Smooth muscle cell (in vitro differentiated cells): ENCODE measurements around the gene KISS1R. TPM values are rescaled to one million over a fixed set of nuclear protein-coding genes. Genes with fewer than 3 reads are reported as not detected.

ENCODE experiments used
- DNase-seq: peaks from one replicate; lab custom pipeline; 2025; ENCODE audit not compliant: unreplicated experiment; lab: John Stamatoyannopoulos, UW
- H2AFZ ChIP-seq: fragments of 200-600 bp; sonication (generic); 2 replicates; pipeline ENCODE4 v1.6.0; 2016; ENCODE audit warnings: antibody characterized with exemption, low read depth, mild to moderate bottlenecking
- H3F3A ChIP-seq: fragments of 200-600 bp; sonication (generic); 2 replicates; pipeline ENCODE4 v1.6.0; 2017; ENCODE audit warnings: antibody characterized with exemption, low read depth
- H3K27ac ChIP-seq: fragments of 200-600 bp; sonication (generic); 2 replicates; pipeline ENCODE4 v1.5.1; 2016; ENCODE audit warnings: low read depth, mild to moderate bottlenecking
- H3K27me3 ChIP-seq: fragments of 200-600 bp; sonication (generic); 2 replicates; pipeline ENCODE4 v1.6.1; 2016; ENCODE audit warnings: low read depth, mild to moderate bottlenecking
- H3K36me3 ChIP-seq: fragments of 200-600 bp; sonication (generic); 2 replicates; pipeline ENCODE4 v1.5.1; 2016; ENCODE audit warnings: low read depth
- H3K4me1 ChIP-seq: fragments of 200-600 bp; sonication (generic); 2 replicates; pipeline ENCODE4 v1.5.1; 2016; ENCODE audit warnings: low read depth
- H3K4me2 ChIP-seq: fragments of 200-600 bp; sonication (generic); 2 replicates; pipeline ENCODE4 v1.6.0; 2016; ENCODE audit warnings: mild to moderate bottlenecking
- H3K4me3 ChIP-seq: fragments of 200-600 bp; sonication (generic); 2 replicates; pipeline ENCODE4 v1.5.1; 2016; ENCODE audit warnings: mild to moderate bottlenecking
- H3K79me2 ChIP-seq: fragments of 200-600 bp; sonication (generic); 2 replicates; pipeline ENCODE4 v1.6.0; 2016; ENCODE audit warnings: low read depth, mild to moderate bottlenecking
- H3K9ac ChIP-seq: fragments of 200-600 bp; sonication (generic); 2 replicates; pipeline ENCODE4 v1.6.0; 2016; ENCODE audit warnings: low read depth
- H3K9me3 ChIP-seq: fragments of 200-600 bp; sonication (generic); replicated peaks from 2 replicates; pipeline ENCODE4 v1.5.1; 2016; ENCODE audit warnings: low read depth
- H4K20me1 ChIP-seq: fragments of 200-600 bp; sonication (generic); 2 replicates; pipeline ENCODE4 v1.6.0; 2016; ENCODE audit warnings: low read depth
- CTCF ChIP-seq: fragments of 200-600 bp; sonication (generic); IDR thresholded peaks from 2 replicates; pipeline ENCODE4 v1.5.1; 2017; ENCODE audit warnings: borderline replicate concordance, mild to moderate bottlenecking, antibody characterized with exemption; ENCODE audit not compliant: insufficient read depth, poor library complexity, severe bottlenecking
- WGBS: methylation state at CpG from one replicate; pipeline ENCODE4 v1.1.7; 2016; ENCODE audit warnings: low lambda C conversion rate; 5-methylcytosine and 5-hydroxymethylcytosine counted together
- polyA plus RNA-seq: library from polyadenylated mRNA; unstranded; fragments of >200 nt; fragmentation: Nextera tagmentation; extraction: Ambion mirVana; gene quantifications from 2 replicates; pipeline ENCODE4 v1.2.1, GENCODE V29; 2016
- total RNA-seq: library from RNA; depleted of rRNA; stranded (reverse); fragments of >200 nt; gene quantifications from 2 replicates; pipeline ENCODE4 v1.2.3, GENCODE V29; 2014

KISS1R gene
- total and polyA plus RNA-seq, 2 experiments from 2014 or later: 0.61 TPM; not detected in 1

- no peak overlapping the region for H3K4me3 ChIP-seq
- H3K79me2 ChIP-seq: peaks cover 43% of the 10 kb centered on the region
- H3K27ac ChIP-seq: no peak overlapping the region
- no peaks in the 10 kb centered on the region for H3F3A ChIP-seq
- no peaks in the 10 kb centered on the region for H3K36me3 ChIP-seq
- no peaks in the 10 kb centered on the region for H3K27me3 ChIP-seq
- DNase-seq: no peak
- WGBS: 96% methylated on average over 14 of the region's 14 CpGs
- no peak for TF ChIP-seq CTCF
- peaks cover 88% of the 10 kb centered on the region for H4K20me1 ChIP-seq
- peaks cover 4% of the 10 kb centered on the region for H3K4me1 ChIP-seq
- H3K9me3 ChIP-seq: no peaks in the 10 kb centered on the region
- H3K4me2 ChIP-seq: no peak overlapping the region
- no peak overlapping the region for H3K9ac ChIP-seq
- no peak overlapping the region for H2AFZ ChIP-seq
These were observed 14.5 kb upstream of the KISS1R start for GRCh38 chr19:902446-903226.

GRCh38 chr19:903266-903797 lies 13.8 kb upstream of the KISS1R start:
- Histone ChIP-seq H4K20me1 (peaks cover 95% of the 10 kb centered on the region), H3K27ac (no peak overlapping the region), H3K27me3 (no peaks in the 10 kb centered on the region), H3F3A (no peaks in the 10 kb centered on the region), H3K9me3 (no peaks in the 10 kb centered on the region), H3K4me1 (peaks cover 4% of the 10 kb centered on the region), H3K4me2 (no peak overlapping the region), H3K9ac (no peak overlapping the region), H3K36me3 (no peaks in the 10 kb centered on the region), H3K4me3 (no peak overlapping the region), H3K79me2 (peaks cover 50% of the 10 kb centered on the region), H2AFZ (no peak overlapping the region)
- TF ChIP-seq CTCF: no peak
- 79% methylated on average over 30 of the region's 32 CpGs for WGBS
- no peak for DNase-seq

- H3K79me2 ChIP-seq: peaks cover 61% of the 10 kb centered on the region
- DNase-seq: no peak
- no peak overlapping the region for H3K9ac ChIP-seq
- no peaks in the 10 kb centered on the region for H3K36me3 ChIP-seq
- peaks cover 96% of the 10 kb centered on the region for H4K20me1 ChIP-seq
- H2AFZ ChIP-seq: no peak overlapping the region
- TF ChIP-seq CTCF: no peak
- WGBS: 97% methylated on average over 8 of the region's 8 CpGs
- H3K27me3 ChIP-seq: no peaks in the 10 kb centered on the region
- H3K4me3 ChIP-seq: no peak overlapping the region
- no peaks in the 10 kb centered on the region for H3K9me3 ChIP-seq
- H3F3A ChIP-seq: no peaks in the 10 kb centered on the region
- H3K27ac ChIP-seq: no peak overlapping the region
- H3K4me2 ChIP-seq: no peak overlapping the region
- H3K4me1 ChIP-seq: peaks cover 4% of the 10 kb centered on the region
These were observed 12.6 kb upstream of the KISS1R start for GRCh38 chr19:904545-904944.
